Measurements from ENCODE around the gene POLR1F.

POLR1F gene

GRCh38 chr7:19675816-19676215 is 33.0 kb downstream of the POLR1F start:
- DNase-seq (ENCODE audit: low read depth in 3 of 3): no peak

GRCh38 chr7:19674266-19674960 is 34.4 kb downstream of the POLR1F start:
- no peak for DNase-seq (ENCODE audit: low read depth in 3 of 3)

- no peak for DNase-seq (ENCODE audit: low read depth in 3 of 3)
Measured at GRCh38 chr7:19670806-19671205, 38.0 kb downstream of the POLR1F start.

- DNase-seq (ENCODE audit: low read depth in 3 of 3): no peak
Measured at GRCh38 chr7:19665399-19666008, 43.3 kb downstream of the POLR1F start.

- no peak for DNase-seq (ENCODE audit: low read depth in 3 of 3)
Measured at GRCh38 chr7:19663816-19664462, 44.9 kb downstream of the POLR1F start.

GRCh38 chr7:19648791-19649190 is 60.0 kb downstream of the POLR1F start:
- DNase-seq (ENCODE audit: low read depth in 3 of 3): no peak

All from stimulated activated CD4-positive, alpha-beta T cell treated with anti-CD3 and anti-CD28 coated beads, TNF-alpha, amount 100 ng/mL, for 48 hours (primary cell).